Measurements from ENCODE around the gene PLXNB1. TPM values are rescaled to one million over a fixed set of nuclear protein-coding genes. Genes with fewer than 3 reads are reported as not detected.

Gene PLXNB1
- total and polyA plus RNA-seq, 2 of the 13 experiments (the other 11 are each of a cell fraction or from before 2014, with no cell fraction given), result 86.0 to 143 TPM

GRCh38 chr3:48409291-48410201 is 20.3 kb downstream of the PLXNB1 start:
- in situ Hi-C loops (cut with HindIII; ENCODE audit: extremely low pct_ligation_motif_present, low pct_unique_long_range_greater_than_20kb), result no loop called here
- 98% methylated on average over 17 of the region's 31 CpGs for WGBS (ENCODE audit: low lambda C conversion rate)
- DNase-seq (ENCODE audit: low spot score), result no peak

More at GRCh38 chr3:48409291-48410201, 20.3 kb downstream of the PLXNB1 start:
- BruUV-seq (replicated peaks), result no TSS peak
- peak; percentile 67; the same call in 1 of the 2 replicates for TF ChIP-seq RBFOX2 (IDR thresholded peaks at IDR 0.05; ENCODE audit: low read depth, low read length)
- TF ChIP-seq, protein P1, sequence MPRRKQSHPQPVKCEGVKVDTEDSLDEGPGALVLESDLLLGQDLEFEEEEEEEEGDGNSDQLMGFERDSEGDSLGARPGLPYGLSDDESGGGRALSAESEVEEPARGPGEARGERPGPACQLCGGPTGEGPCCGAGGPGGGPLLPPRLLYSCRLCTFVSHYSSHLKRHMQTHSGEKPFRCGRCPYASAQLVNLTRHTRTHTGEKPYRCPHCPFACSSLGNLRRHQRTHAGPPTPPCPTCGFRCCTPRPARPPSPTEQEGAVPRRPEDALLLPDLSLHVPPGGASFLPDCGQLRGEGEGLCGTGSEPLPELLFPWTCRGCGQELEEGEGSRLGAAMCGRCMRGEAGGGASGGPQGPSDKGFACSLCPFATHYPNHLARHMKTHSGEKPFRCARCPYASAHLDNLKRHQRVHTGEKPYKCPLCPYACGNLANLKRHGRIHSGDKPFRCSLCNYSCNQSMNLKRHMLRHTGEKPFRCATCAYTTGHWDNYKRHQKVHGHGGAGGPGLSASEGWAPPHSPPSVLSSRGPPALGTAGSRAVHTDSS (CRISPR knock-in tag; conservative IDR thresholded peaks at IDR 0.05), result no peak
- no peak for TF ChIP-seq RELA (CRISPR knock-in tag; IDR thresholded peaks at IDR 0.05)
- TF ChIP-seq AGO2 (optimal IDR thresholded peaks at IDR 0.05; ENCODE audit: low read depth, low read length), result peak; percentile 82
- TF ChIP-seq SRSF1 (optimal IDR thresholded peaks at IDR 0.05; ENCODE audit: low read depth, low read length), result no peak
- TF ChIP-seq, protein P2, sequence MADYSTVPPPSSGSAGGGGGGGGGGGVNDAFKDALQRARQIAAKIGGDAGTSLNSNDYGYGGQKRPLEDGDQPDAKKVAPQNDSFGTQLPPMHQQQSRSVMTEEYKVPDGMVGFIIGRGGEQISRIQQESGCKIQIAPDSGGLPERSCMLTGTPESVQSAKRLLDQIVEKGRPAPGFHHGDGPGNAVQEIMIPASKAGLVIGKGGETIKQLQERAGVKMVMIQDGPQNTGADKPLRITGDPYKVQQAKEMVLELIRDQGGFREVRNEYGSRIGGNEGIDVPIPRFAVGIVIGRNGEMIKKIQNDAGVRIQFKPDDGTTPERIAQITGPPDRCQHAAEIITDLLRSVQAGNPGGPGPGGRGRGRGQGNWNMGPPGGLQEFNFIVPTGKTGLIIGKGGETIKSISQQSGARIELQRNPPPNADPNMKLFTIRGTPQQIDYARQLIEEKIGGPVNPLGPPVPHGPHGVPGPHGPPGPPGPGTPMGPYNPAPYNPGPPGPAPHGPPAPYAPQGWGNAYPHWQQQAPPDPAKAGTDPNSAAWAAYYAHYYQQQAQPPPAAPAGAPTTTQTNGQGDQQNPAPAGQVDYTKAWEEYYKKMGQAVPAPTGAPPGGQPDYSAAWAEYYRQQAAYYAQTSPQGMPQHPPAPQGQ (CRISPR knock-in tag; IDR thresholded peaks at IDR 0.05; ENCODE audit: borderline replicate concordance), result no peak
- no peak for TF ChIP-seq ZKSCAN8 (CRISPR knock-in tag; IDR thresholded peaks at IDR 0.05; ENCODE audit: borderline replicate concordance)
- TF ChIP-seq POLR2A (IDR thresholded peaks at IDR 0.05; ENCODE audit: insufficient read depth in 1 of 2, low read depth in 2 of 2, low read length in 2 of 2), result 0 out of 4 replicates have a peak, but pooled peaks of 1 of the 2 experiments have one; percentile 23
- no peak for TF ChIP-seq SP2 (CRISPR knock-in tag; IDR thresholded peaks at IDR 0.05)
- no peak for TF ChIP-seq CENPX (CRISPR knock-in tag; IDR thresholded peaks at IDR 0.05)
- TF ChIP-seq ZSCAN21 (CRISPR knock-in tag; IDR thresholded peaks at IDR 0.05; ENCODE audit: borderline replicate concordance), result no peak
- TF ChIP-seq ZNF225 (CRISPR knock-in tag; IDR thresholded peaks at IDR 0.05), result no peak
- TF ChIP-seq ATF7-NPFF (CRISPR knock-in tag; IDR thresholded peaks at IDR 0.05; ENCODE audit: low read depth), result no peak
- no peak for TF ChIP-seq ZNF460 (CRISPR knock-in tag; IDR thresholded peaks at IDR 0.05; ENCODE audit: borderline replicate concordance)
- TF ChIP-seq YEATS4 (CRISPR knock-in tag; IDR thresholded peaks at IDR 0.05; ENCODE audit: borderline replicate concordance), result no peak
- Histone ChIP-seq H3K79me2 (ENCODE audit: insufficient read depth, low read length) (no peaks in the 10 kb centered on the region), H3K9ac (ENCODE audit: insufficient read depth, low read depth, low read length) (no peak overlapping the region), H4K20me1 (ENCODE audit: insufficient read depth, low read length) (peaks cover 12% of the 10 kb centered on the region; the same call in 1 of the 2 replicates), H2AFZ (ENCODE audit: low read length) (no peak overlapping the region), H3K27ac (ENCODE audit: extremely low read length, insufficient read depth, low read length) (no peak overlapping the region), H3K27me3 (ENCODE audit: control insufficient read depth in 1 of 2, insufficient read depth in 2 of 2, low read length in 2 of 2) (no peaks in the 10 kb centered on the region), H3K4me2 (ENCODE audit: low read depth, low read length) (no peak overlapping the region), H3K36me3 (replicated peaks in 1 of 2; ENCODE audit: control insufficient read depth in 1 of 2, insufficient read depth in 2 of 2, low read length in 2 of 2) (peaks cover 85 to 100% of the 10 kb centered on the region in 2 experiments), H3K4me3 (replicated peaks in 1 of 3; ENCODE audit: insufficient read depth in 1 of 3, low read depth in 2 of 3, low read length in 3 of 3) (no peak overlapping the region), H3K9me3 (ENCODE audit: low read length) (no peaks in the 10 kb centered on the region), H3K4me1 (ENCODE audit: insufficient read depth, low read length) (no peaks in the 10 kb centered on the region)
- CTCF ChIA-PET (ENCODE audit: low intra/inter-chr PET ratio, low total read pairs), result interaction anchor here (1.6 kb wide), 1 partner anchor 26 kb away, joined by 5 read pairs; no protein-coding TSS in a partner anchor
- POLR2A ChIA-PET, result interaction anchor here (0.9 to 1.5 kb wide), 3 partner anchors 10 to 30 kb away, joined by 3 to 5 read pairs (median 3); partner anchors contain the start of genes CCDC51 and TMA7
- FAIRE-seq, result no peak
- intact Hi-C loops (cut with micrococcal nuclease; ENCODE audit: unreplicated experiment), result no loop called here
- ATAC-seq, result no peak

Data from HepG2 (cell line).